GM21447 (cell line): Measurements from ENCODE around the gene TRMT10C.
"Not testable (repeated sequence)": the region's sequence is repeated elsewhere in the genome, so short reads cannot be mapped to it uniquely, and the experiment has no call there.

Experiments used
- ATAC-seq: cut with Tn5 transposase; IDR thresholded peaks from one replicate; pipeline ENCODE4 v1.9.1; 2021; ENCODE audit not compliant: unreplicated experiment

TRMT10C gene

GRCh38 chr3:101548527-101549105 is 13.1 kb upstream of the TRMT10C start:
- ATAC-seq, result no peak

GRCh38 chr3:101549473-101549872 is 12.2 kb upstream of the TRMT10C start:
- ATAC-seq, result no peak

- ATAC-seq, result not testable (repeated sequence)
Observed at GRCh38 chr3:101551359-101552081, 10.1 kb upstream of the TRMT10C start.

- ATAC-seq, result not testable (repeated sequence)
Observed at GRCh38 chr3:101553381-101553780, 8.3 kb upstream of the TRMT10C start.

GRCh38 chr3:101556064-101556463 is 5.6 kb upstream of the TRMT10C start:
- ATAC-seq, result no peak

- no peak for ATAC-seq
Observed at GRCh38 chr3:101567528-101568317, 6.1 kb downstream of the TRMT10C start.

GRCh38 chr3:101571028-101571895 is 9.6 kb downstream of the TRMT10C start:
- ATAC-seq, result no peak

- peak; percentile 87 for ATAC-seq
Observed at GRCh38 chr3:101573449-101574387, 12.1 kb downstream of the TRMT10C start, which contains the start of gene PCNP. Gene PCNP (plus strand): TSS chr3:101574180. CDS start chr3:101574216, 36 bp downstream.

GRCh38 chr3:101574388-101575112 is 12.9 kb downstream of the TRMT10C start:
- ATAC-seq, result peak; percentile 37

- ATAC-seq, result no peak
Observed at GRCh38 chr3:101577286-101577685, 15.6 kb downstream of the TRMT10C start.

- ATAC-seq, result no peak
Observed at GRCh38 chr3:101588616-101589015, 26.9 kb downstream of the TRMT10C start.

GRCh38 chr3:101591071-101591470 is 29.4 kb downstream of the TRMT10C start:
- no peak for ATAC-seq

- ATAC-seq, result no peak
Observed at GRCh38 chr3:101602731-101603130, 41.1 kb downstream of the TRMT10C start.

GRCh38 chr3:101603184-101603583 is 41.5 kb downstream of the TRMT10C start:
- ATAC-seq, result no peak

GRCh38 chr3:101605398-101605797 is 43.7 kb downstream of the TRMT10C start:
- ATAC-seq, result not testable (repeated sequence)

GRCh38 chr3:101611023-101611422 is 49.4 kb downstream of the TRMT10C start:
- ATAC-seq, result no peak

GRCh38 chr3:101613014-101613413 is 51.3 kb downstream of the TRMT10C start:
- not testable (repeated sequence) for ATAC-seq

- no peak for ATAC-seq
Observed at GRCh38 chr3:101615525-101615924, 53.9 kb downstream of the TRMT10C start.
